HG02610 (cell line): Measurements from ENCODE around the gene GRID1.

ENCODE experiments used
- ATAC-seq: cut with Tn5 transposase; IDR thresholded peaks from one replicate; pipeline ENCODE4 v1.9.1; 2021; ENCODE audit warnings: mild to moderate bottlenecking, moderate library complexity; ENCODE audit not compliant: unreplicated experiment

Gene GRID1

GRCh38 chr10:86340176-86340990 lies 26.2 kb downstream of the GRID1 start:
- no peak for ATAC-seq

GRCh38 chr10:86339226-86339865 lies 27.2 kb downstream of the GRID1 start:
- no peak for ATAC-seq

- ATAC-seq = peak; percentile 69
These were observed 29.4 kb downstream of the GRID1 start for GRCh38 chr10:86337121-86337601.

- no peak for ATAC-seq
These were observed 30.3 kb downstream of the GRID1 start for GRCh38 chr10:86336341-86336740.

GRCh38 chr10:86335831-86336230 lies 30.8 kb downstream of the GRID1 start:
- ATAC-seq = no peak

- ATAC-seq = no peak
These were observed 31.3 kb downstream of the GRID1 start for GRCh38 chr10:86335257-86335656.

GRCh38 chr10:86334488-86335085 lies 32.0 kb downstream of the GRID1 start:
- ATAC-seq = no peak

GRCh38 chr10:86333826-86334487 lies 32.6 kb downstream of the GRID1 start:
- no peak for ATAC-seq

GRCh38 chr10:86331861-86332260 lies 34.7 kb downstream of the GRID1 start:
- peak; percentile 46 for ATAC-seq

- ATAC-seq = no peak
These were observed 35.5 kb downstream of the GRID1 start for GRCh38 chr10:86330778-86331763.

GRCh38 chr10:86329896-86330680 lies 36.5 kb downstream of the GRID1 start:
- no peak for ATAC-seq

- ATAC-seq = no peak
These were observed 37.4 kb downstream of the GRID1 start for GRCh38 chr10:86329093-86329710.

- no peak for ATAC-seq
These were observed 38.5 kb downstream of the GRID1 start for GRCh38 chr10:86327954-86328725.

- ATAC-seq = no peak
These were observed 41.4 kb downstream of the GRID1 start for GRCh38 chr10:86325158-86325557.

GRCh38 chr10:86321568-86321967 lies 45.0 kb downstream of the GRID1 start:
- ATAC-seq = no peak

GRCh38 chr10:86319676-86320075 lies 46.9 kb downstream of the GRID1 start:
- no peak for ATAC-seq

GRCh38 chr10:86317949-86318725 lies 48.5 kb downstream of the GRID1 start:
- no peak for ATAC-seq
